ENCODE results near the gene BUB1. TPM values are rescaled to one million over a fixed set of nuclear protein-coding genes. Genes with fewer than 3 reads are reported as not detected.
"Not testable (repeated sequence)": the region's sequence is repeated elsewhere in the genome, so short reads cannot be mapped to it uniquely, and the experiment has no call there.

The BUB1 gene
- total RNA-seq, 1 experiment from 2014 or later, result 113 TPM

- not testable (repeated sequence) for DNase-seq (ENCODE audit: low spot score)
Measured at GRCh38 chr2:110602139-110602538, 75.7 kb downstream of the BUB1 start.

- not testable (repeated sequence) for DNase-seq (ENCODE audit: low spot score)
Measured at GRCh38 chr2:110591973-110592372, 85.9 kb downstream of the BUB1 start.

- not testable (repeated sequence) for DNase-seq (ENCODE audit: low spot score)
Measured at GRCh38 chr2:110589677-110590330, 88.1 kb downstream of the BUB1 start.

- not testable (repeated sequence) for DNase-seq (ENCODE audit: low spot score)
Measured at GRCh38 chr2:110588520-110588919, 89.3 kb downstream of the BUB1 start.

Other genes starting within 250 kb of the BUB1 start
- gene LIMS4, start 205.2 kb downstream of the BUB1 start, total RNA-seq (2014; rRNA removed; shearing (Covaris generic)), result 0.10 and 1.3 TPM in 2 replicates
- gene RGPD6, start 100.8 kb downstream of the BUB1 start, total RNA-seq (2014; rRNA removed; shearing (Covaris generic)), result 12.8 and 19.7 TPM in 2 replicates
- not detected in 2 replicates for gene ACOXL, start 54.5 kb upstream of the BUB1 start, total RNA-seq (2014; rRNA removed; shearing (Covaris generic))

Measured in A172 (cell line).